Activated CD4-positive, alpha-beta T cell treated with anti-CD3 and anti-CD28 coated beads, Interleukin-2, Interleukin-4, amounts not matched to agents 100 ng/mL and 50 ng/mL, durations not matched to agents 16 hours and 8 hours (primary cell): Measurements from ENCODE around the gene CCDC142.

ENCODE experiments used
- DNase-seq: peaks from one replicate; pipeline ENCODE4 v3.0.0-alpha.2; 2020; ENCODE audit warnings: low spot score

Gene CCDC142

GRCh38 chr2:74513605-74514367 lies 31.0 kb upstream of the CCDC142 start:
- no peak for DNase-seq

GRCh38 chr2:74512744-74513604 lies 30.2 kb upstream of the CCDC142 start:
- DNase-seq: no peak

- no peak for DNase-seq
Observed at GRCh38 chr2:74511104-74511989, 28.5 kb upstream of the CCDC142 start.

GRCh38 chr2:74510272-74510671 lies 27.5 kb upstream of the CCDC142 start:
- no peak for DNase-seq

GRCh38 chr2:74507926-74508520 lies 25.2 kb upstream of the CCDC142 start:
- no peak for DNase-seq

GRCh38 chr2:74507145-74507925 lies 24.5 kb upstream of the CCDC142 start, which contains the start of gene PCGF1:
PCGF1 (minus strand) TSS chr2:74507695; CDS start chr2:74507668, 27 bp downstream.
- peak; percentile 98 for DNase-seq

- DNase-seq: no peak
Observed at GRCh38 chr2:74505448-74506246, 22.8 kb upstream of the CCDC142 start.

- no peak for DNase-seq
Observed at GRCh38 chr2:74504591-74504990, 21.8 kb upstream of the CCDC142 start.

- no peak for DNase-seq
Observed at GRCh38 chr2:74503506-74504475, 21.0 kb upstream of the CCDC142 start.

- DNase-seq: peak; percentile 74
Observed at GRCh38 chr2:74502720-74503505, 20.1 kb upstream of the CCDC142 start.

- no peak for DNase-seq
Observed at GRCh38 chr2:74502147-74502719, 19.4 kb upstream of the CCDC142 start.

- DNase-seq: no peak
Observed at GRCh38 chr2:74501335-74502071, 18.7 kb upstream of the CCDC142 start.

GRCh38 chr2:74500578-74500946 lies 17.8 kb upstream of the CCDC142 start:
- DNase-seq: no peak

- no peak for DNase-seq
Observed at GRCh38 chr2:74499940-74500577, 17.3 kb upstream of the CCDC142 start.

GRCh38 chr2:74499267-74499939 lies 16.6 kb upstream of the CCDC142 start, which contains the start of gene LBX2:
LBX2 (minus strand) TSS chr2:74499603; CDS start chr2:74499537, 66 bp downstream.
- no peak for DNase-seq
